ENCODE results near the gene LCN15.
"Not testable (repeated sequence)": the region's sequence is repeated elsewhere in the genome, so short reads cannot be mapped to it uniquely, and the experiment has no call there.

The LCN15 gene

DNA sequence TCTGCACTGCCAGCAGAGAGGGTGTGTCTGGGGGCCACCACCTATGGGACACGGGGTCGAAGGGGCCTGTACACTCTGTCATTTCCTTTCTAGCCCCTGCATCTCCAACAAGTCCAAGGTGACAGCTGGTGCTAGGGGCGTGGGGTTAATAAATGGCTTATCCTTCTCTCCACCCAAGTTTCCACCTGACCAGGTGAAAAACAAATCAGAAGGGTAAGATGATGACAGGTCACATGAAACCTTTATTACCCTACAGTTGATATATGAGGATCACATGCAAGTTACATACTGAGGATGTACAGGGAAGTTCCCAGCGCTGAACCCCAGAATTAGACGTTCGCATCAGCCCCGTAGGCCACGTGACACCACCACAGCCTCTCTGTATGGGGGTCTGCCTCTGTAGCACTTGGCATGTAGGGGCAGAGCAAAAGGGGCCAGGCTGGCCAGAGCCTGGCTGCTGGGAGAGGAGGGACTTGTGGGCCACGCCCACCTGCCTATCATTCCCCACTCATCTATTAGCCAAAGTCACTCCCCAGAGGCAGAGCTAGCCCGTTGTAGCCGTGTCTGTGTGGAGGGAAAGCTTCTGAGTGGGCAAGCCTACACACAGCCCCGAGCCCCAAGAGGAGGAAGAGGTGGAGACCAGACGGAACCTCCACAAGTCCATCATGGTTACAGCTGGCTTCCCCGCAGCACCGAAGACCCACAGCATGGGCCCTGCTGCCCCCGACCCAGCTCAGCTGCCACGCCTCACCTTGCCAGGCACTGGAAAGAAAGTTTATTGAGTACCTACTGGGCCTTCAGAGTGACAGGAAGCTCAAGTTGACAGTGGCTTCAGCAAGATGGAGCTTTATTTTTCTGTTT, 29.0 kb upstream of the LCN15 start:
- DNase-seq, result no peak

GRCh38 chr9:136792321-136793085, 28.2 kb upstream of the LCN15 start:
- DNase-seq, result no peak

DNA sequence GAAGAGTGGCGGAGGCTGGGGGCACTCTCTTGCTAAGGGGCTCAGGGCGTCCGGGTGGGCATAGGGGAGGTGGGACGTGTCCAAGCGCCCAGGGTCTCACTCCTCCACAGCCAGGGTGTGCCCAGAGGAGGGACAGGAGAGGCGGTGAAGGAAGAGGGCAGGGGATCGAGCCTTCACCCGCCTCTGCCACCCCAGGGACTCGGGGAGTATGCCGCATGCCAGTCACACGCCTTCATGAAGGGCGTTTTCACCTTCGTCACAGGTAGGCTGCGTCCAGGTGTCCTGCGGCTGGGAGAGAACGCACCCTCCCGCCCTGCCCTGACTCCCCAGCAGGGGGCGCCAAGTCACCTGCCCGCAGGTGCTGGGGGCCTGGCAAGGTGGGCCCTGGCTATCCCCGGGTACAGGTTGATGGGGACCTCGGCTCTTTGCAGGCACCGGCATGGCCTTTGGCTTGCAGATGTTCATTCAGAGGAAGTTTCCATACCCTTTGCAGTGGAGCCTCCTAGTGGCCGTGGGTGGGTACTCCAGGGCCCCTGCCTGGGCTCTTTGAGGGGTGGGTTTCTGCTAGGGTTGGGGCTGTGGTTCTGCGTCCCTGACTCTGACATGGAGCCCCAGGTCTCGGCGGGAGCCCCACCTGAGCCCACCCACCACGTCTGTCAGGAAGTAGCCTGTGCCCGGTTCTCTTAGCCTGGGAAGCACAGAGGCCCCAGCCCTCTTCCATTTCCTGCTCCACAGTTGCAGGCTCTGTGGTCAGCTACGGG, 27.4 kb upstream of the LCN15 start:
- peak; percentile 80 for DNase-seq

GRCh38 chr9:136790640-136791515, 26.6 kb upstream of the LCN15 start, which contains the start of gene TMEM141:
TSS of gene TMEM141 (plus strand) at chr9:136791344. CDS start at chr9:136791371, 27 bp downstream.
- peak; percentile 100 for DNase-seq

- no peak for DNase-seq
Observed at GRCh38 chr9:136789523-136789937, 25.2 kb upstream of the LCN15 start.

DNA sequence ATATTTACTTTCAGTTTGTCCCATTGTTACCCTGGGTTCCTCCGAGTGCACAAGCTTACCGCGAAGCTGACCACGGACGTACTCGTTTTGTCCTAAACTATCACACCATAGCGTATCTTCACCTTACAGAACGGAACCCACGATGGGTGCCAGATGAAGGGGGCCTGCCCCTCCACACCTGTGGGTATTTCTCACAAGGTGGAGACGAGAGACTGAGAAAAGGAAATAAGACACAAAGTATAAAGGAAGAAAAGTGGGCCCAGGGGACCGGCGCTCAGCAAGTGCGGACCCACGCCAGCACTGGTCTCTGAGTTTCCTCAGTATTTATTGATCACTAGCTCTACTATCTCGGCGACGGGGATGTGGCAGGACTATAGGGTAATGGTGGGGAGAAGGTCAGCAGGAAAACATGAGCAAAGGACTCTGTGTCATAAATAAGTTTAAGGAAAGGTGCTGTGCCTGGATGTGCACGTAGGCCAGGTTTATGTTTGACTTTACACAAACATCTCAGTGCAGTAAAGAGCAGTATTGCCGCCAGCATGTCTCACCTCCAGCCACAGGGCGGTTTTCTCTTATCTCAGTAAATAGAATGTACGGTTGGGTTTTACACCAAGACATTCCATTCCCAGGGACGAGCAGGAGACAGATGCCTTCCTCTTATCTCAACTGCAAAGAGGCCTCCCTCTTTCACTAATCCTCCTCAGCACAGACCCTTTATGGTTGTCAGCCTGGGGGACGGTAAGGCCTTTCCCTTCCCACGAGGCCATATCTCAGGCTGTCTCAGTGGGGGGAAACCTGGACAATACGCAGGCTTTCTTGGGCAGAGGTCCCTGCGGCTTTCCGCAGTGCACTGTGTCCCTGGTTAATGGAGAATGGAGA, 24.6 kb upstream of the LCN15 start:
- not testable (repeated sequence) for DNase-seq

GRCh38 chr9:136787690-136788400, 23.5 kb upstream of the LCN15 start:
- peak; percentile 81 for DNase-seq

- DNase-seq, result not testable (repeated sequence)
Observed at GRCh38 chr9:136786983-136787382, 22.7 kb upstream of the LCN15 start.

GRCh38 chr9:136786451-136786850, 22.1 kb upstream of the LCN15 start:
- no peak for DNase-seq

DNA sequence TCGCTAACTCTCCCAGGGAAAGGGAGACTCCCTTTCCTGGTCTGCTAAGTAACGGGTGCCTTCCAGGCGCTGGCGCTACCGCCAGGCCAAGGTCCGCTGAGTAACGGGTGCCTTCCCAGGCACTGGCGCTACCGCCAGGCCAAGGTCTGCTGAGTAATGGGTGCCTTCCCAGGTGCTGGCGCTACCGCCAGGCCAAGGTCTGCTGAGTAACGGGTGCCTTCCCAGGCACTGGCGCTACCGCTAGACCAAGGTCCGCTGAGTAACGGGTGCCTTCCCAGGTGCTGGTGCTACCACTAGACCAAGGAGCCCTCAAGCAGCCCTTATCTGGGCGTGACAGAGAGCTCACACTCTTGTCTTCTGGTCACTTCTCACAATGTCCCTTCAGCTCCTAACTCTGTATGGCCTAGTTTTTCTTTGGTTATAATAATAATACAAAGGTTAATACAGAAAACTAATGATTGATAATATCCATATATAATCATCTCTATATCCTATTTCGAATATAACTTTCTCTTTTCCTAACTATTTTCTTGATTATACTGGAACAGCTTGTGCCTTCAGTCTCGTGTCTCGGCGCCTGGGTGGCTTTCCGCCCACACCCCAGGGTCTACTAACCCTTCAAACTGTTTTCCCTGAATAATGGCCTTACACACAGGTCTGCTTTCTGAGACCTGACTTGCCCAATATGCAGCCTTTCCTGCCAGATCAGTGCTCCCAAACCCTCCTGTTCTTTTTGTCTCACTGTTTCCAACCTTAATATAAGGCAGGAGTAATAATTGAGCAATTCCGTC, 21.4 kb upstream of the LCN15 start:
- DNase-seq, result not testable (repeated sequence)

DNA sequence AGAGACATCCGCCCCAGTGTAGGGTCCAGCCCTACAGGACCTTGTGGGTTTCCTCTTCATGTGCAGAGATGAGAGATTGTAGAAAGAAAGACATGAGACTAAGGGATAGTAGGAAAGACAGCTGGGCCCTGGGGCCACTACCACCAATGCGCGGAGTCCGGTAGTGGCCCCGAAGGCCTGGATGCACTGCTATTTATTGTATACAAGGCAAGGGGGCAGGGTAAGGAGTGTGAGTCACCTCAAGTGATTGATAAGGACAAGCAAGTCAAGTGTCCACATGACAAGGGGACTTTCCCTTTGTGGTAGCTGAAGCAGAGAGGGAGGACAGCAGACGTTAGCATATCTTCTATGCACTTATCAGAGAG, 20.7 kb upstream of the LCN15 start:
- no peak for DNase-seq

GRCh38 chr9:136784249-136784996, 20.1 kb upstream of the LCN15 start:
- no peak for DNase-seq

- no peak for DNase-seq
Observed at GRCh38 chr9:136782452-136782851, 18.1 kb upstream of the LCN15 start.

DNA sequence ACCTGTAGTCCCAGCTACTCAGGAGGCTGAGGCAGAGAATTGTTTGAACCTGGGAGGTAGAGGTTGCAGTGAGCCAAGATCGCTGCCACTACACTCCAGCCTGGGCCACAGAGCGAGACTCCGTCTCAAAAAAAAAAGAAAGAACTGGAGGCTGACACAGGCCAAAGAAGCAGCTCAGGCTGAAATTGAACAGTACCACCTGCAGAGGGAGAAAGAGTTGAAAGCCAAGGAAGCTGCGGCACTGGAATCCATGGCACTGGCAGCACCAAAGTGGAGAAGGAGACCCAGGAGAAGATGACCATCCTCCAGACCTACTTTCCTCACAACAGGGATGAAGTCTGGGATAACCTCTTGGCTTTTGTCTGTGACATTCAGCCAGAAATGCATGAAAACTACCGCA, 15.5 kb upstream of the LCN15 start:
- DNase-seq, result no peak

GRCh38 chr9:136777359-136777758, 13.0 kb upstream of the LCN15 start:
- DNase-seq, result no peak

- no peak for DNase-seq
Observed at GRCh38 chr9:136776947-136777346, 12.6 kb upstream of the LCN15 start.

- no peak for DNase-seq
Observed at GRCh38 chr9:136775191-136775590, 10.9 kb upstream of the LCN15 start.

DNA sequence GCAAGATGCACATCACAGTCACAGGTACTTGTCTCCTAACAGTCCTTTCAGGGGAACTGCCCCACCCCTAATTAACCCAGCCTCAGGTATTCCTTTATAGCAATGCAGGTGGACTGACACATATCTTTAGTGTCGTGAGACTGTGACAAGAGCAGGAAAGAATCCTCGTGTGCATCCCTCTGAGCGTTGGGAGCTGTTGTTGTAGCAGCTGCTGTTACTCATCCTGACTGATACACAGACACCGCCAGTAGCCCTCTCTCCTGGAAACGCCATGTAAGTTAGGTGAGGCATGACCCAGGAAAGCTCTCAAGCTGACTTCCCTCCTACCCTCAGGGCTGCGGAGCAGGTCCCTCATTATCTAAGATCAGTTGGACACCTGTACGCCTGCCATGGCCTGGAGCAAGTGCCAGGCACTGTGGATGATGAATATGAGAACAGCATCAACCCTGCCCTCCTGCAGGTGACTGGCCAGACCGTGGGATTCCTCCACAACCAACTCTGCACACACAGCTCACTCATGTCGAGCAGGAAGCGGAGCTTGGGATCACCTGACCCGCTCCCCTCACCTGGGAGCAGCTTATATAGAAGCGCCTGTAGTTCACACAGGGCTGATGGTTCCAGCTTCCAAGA, 10.2 kb upstream of the LCN15 start:
- no peak for DNase-seq

Data from stimulated activated CD8-positive, alpha-beta memory T cell treated with anti-CD3 and anti-CD28 coated beads, Interleukin-4, amount 100 ng/mL, for 48 hours (primary cell).